Spinal cord (tissue), 10 donors: ENCODE measurements around the gene DCLK3. TPM values are rescaled to one million over a fixed set of nuclear protein-coding genes. Genes with fewer than 3 reads are reported as not detected.
A peak's percentile ranks its signal among the peaks of the same experiment; 100 is the strongest.

ENCODE experiments used
- DNase-seq, 6 donors: peaks; one replicate each; pipeline versions ENCODE4 v3.0.0 to v3.0.0-alpha.2; 2013 to 2015; ENCODE audit warnings: low spot score in 6 of 6, low read depth in 4 of 6
- H3K27ac ChIP-seq: one replicate; pipeline ENCODE4 v1.5.1; 2013; ENCODE audit warnings: low read depth, low read length, control low read depth
- H3K27me3 ChIP-seq: one replicate; pipeline ENCODE4 v1.6.1; 2013; ENCODE audit warnings: low read length; ENCODE audit not compliant: control insufficient read depth, insufficient read depth
- H3K36me3 ChIP-seq: one replicate; pipeline ENCODE4 v1.6.1; 2013; ENCODE audit warnings: low read length; ENCODE audit not compliant: control insufficient read depth, insufficient read depth
- H3K4me1 ChIP-seq: one replicate; pipeline ENCODE4 v1.6.1; 2013; ENCODE audit warnings: low read length; ENCODE audit not compliant: control insufficient read depth, insufficient read depth
- H3K4me3 ChIP-seq: one replicate; pipeline ENCODE4 v1.5.1; 2013; ENCODE audit warnings: low read depth, low read length, control low read depth
- H3K9me3 ChIP-seq: one replicate; pipeline ENCODE4 v1.6.1; 2013; ENCODE audit warnings: low read length; ENCODE audit not compliant: control insufficient read depth, insufficient read depth
- WGBS: methylation state at CpG from one replicate; pipeline ENCODE4 v1.1.5; 2013; ENCODE audit warnings: missing lambda C conversion rate; ENCODE audit not compliant: insufficient coverage; 5-methylcytosine and 5-hydroxymethylcytosine counted together
- long read RNA-seq, 4 donors: transcript quantifications; one replicate each; lab custom pipeline, GENCODE V29; 2026
- polyA plus RNA-seq, 2 donors: library from polyadenylated mRNA; unstranded; fragments of 120-200 nt; gene quantifications; one replicate each; pipeline ENCODE4 v1.2.1, GENCODE V29; 2013; ENCODE audit not compliant: insufficient read length in 2 of 2
- total RNA-seq, 2 donors: library from RNA; depleted of rRNA in 1 of 2; stranded (reverse); fragments of 120-200 nt in 1 of 2; fragments of >200 nt in 1 of 2; gene quantifications; one replicate each; pipeline versions ENCODE4 v1.2.3 to v1.2.4, GENCODE V29; 2013 to 2014
- donor health status: healthy.

Gene DCLK3
- total RNA-seq, result 10 to 100 TPM in 1 of 2 donors, 1 to 10 TPM in 1; 3.0 to 11.8 TPM
- polyA plus RNA-seq, result 1 to 10 TPM; 8.3 to 9.9 TPM
- long read RNA-seq, donor 1, full-length matches to known transcripts, result 3 of 3 reads
- long read RNA-seq, donor 1, partial matches to known transcripts, result 0 of 3 reads
- long read RNA-seq, donor 1, other reads (novel, unspliced or antisense), result 0 of 3 reads
- long read RNA-seq, donor 2, result 0 reads
- long read RNA-seq, donor 3, result 0 reads
- long read RNA-seq, donor 4, result 0 reads

DNA sequence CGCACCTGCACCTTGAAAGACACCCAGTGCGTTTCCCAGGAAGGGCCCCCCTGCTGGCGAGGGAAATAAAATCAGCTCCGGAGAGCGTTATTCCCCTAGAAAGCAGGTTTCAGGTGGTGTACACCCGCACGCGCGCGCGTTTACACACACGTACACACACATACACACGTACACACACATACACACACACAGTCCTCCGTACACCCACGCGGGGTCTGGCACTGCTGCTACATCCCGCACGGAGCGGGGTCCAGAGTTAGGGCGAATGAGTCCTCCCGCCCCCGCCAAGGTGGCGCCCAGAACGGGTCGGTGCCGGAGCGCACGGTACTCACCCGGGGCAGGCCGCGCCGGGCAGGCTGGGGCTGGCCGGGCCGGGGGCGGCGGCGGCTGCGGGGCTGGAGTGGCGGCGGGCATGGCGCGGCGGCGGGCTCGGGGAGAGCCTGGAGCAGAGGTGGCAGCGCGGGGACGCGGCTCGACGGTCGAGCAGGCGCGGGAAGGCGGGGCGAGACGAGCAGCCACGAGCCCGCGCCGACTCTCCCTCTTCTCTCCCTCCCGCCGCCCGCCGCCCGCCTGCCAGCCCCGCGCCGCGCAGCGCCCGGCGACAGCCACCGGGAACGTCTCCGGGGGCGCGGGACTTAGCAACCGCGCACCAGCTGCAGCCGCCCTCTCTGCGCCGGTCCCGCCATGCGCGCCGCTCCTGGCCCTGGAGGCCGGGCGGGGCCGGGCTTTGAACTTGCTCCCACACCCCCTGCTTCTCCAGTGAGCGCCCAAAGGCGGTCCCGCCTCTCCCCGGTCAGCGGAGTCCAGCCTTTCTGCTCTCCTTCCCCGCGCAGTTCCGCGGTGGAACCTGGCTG is at the start of gene DCLK3:
DCLK3 (minus strand) TSS at position 704 of the 854 bp plus-strand sequence; CDS start at position 414, 290 bp downstream.
- H3K27me3 ChIP-seq, result peaks cover 19% of the 10 kb centered on the region
- H3K27ac ChIP-seq, result no peak within 1 kb of the TSS
- H3K9me3 ChIP-seq, result no peaks in the 10 kb centered on the region
- peak within 1 kb of the TSS; percentile 35 for H3K4me3 ChIP-seq
- WGBS, result 1% methylated on average over 98 of the region's 99 CpGs
- peaks cover 12% of the 10 kb centered on the region for H3K4me1 ChIP-seq
- peak in 2 of 6 donors; percentile 64 to 84 for DNase-seq
- no peaks in the 10 kb centered on the region for H3K36me3 ChIP-seq

DNA sequence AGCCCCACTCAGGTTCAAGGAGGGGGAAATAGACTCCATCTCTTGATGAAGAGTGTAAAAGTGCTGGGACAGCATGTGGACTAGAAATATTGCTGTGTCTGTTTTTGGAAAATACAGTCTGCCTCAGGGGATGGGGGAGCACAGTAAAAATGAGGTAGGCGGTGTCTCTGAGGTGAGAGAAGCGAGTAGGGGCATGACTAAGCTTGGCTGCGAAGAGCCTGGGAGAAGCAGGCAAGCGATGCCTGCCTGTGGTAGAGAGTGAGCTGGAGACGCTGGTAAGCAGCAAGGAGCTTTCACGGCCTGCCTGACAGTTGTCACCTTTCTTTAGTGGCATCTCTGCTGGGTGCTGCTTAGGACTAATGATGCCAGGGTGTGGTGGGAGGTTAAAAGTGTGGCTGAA is 49.0 kb upstream of the DCLK3 start:
- no peaks in the 10 kb centered on the region for H3K36me3 ChIP-seq
- 82% methylated on average over 6 of the region's 6 CpGs for WGBS
- no peaks in the 10 kb centered on the region for H3K27me3 ChIP-seq
- H3K9me3 ChIP-seq, result no peaks in the 10 kb centered on the region
- no peaks in the 10 kb centered on the region for H3K4me1 ChIP-seq
- no peak overlapping the region for H3K27ac ChIP-seq
- no peak overlapping the region for H3K4me3 ChIP-seq
- no peak for DNase-seq

GRCh38 chr3:36812240-36812639 is 47.9 kb upstream of the DCLK3 start:
- Histone ChIP-seq H3K9me3 (no peaks in the 10 kb centered on the region), H3K4me1 (no peaks in the 10 kb centered on the region), H3K4me3 (no peak overlapping the region), H3K36me3 (no peaks in the 10 kb centered on the region), H3K27ac (no peak overlapping the region), H3K27me3 (no peaks in the 10 kb centered on the region)
- 100% methylated on average over 1 of the region's 1 CpG for WGBS
- DNase-seq, result no peak

- H3K27ac ChIP-seq, result no peak overlapping the region
- DNase-seq, result no peak
- H3K9me3 ChIP-seq, result no peaks in the 10 kb centered on the region
- no CpG with 5 or more reads among the region's 2 CpGs for WGBS
- no peaks in the 10 kb centered on the region for H3K27me3 ChIP-seq
- no peaks in the 10 kb centered on the region for H3K4me1 ChIP-seq
- H3K4me3 ChIP-seq, result no peak overlapping the region
- no peaks in the 10 kb centered on the region for H3K36me3 ChIP-seq
Observed at GRCh38 chr3:36811768-36812167, 47.4 kb upstream of the DCLK3 start.

DNA sequence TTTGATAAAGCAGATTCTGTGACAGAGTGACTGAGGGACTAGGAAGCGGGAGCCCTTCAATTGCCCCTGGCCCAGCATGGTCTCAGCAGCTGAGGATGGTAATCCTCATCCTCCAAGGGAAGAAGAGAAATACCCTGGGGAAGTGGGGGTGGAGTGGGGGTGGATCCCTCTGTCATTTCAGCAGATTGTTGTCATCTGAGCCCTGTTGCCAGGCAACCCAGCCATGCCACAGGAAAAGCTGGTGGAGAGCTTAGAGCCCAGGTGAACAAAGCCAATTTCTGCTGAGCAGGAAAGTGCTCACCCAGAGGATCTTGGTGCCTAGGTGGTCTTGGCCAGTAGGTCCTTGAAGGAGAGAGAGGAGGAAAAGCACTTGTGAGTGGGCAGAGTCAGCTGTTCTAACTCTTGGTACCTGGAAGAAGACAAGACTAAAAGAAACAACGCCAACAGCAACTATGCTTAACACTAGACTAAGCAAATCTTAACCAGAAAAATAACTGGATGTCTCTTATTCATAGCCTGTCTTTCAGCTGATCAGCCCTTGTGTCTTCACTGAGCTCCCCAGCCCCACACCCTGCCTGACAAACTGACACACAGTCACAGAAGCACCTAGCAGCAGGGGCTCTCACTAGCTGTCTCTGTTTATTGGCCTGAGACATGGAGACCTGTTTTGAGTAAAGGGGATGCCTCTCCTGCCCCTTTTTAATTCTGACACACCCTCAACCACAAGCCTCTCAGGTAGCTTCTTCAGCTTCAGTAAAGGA is 40.1 kb upstream of the DCLK3 start:
- H3K4me3 ChIP-seq, result no peak overlapping the region
- peak in 2 of 6 donors; percentile 16 to 57 for DNase-seq
- no peak overlapping the region for H3K27ac ChIP-seq
- no peaks in the 10 kb centered on the region for H3K36me3 ChIP-seq
- WGBS, result 87% methylated on average over 2 of the region's 2 CpGs
- no peaks in the 10 kb centered on the region for H3K27me3 ChIP-seq
- no peaks in the 10 kb centered on the region for H3K4me1 ChIP-seq
- H3K9me3 ChIP-seq, result peaks cover 6% of the 10 kb centered on the region

DNA sequence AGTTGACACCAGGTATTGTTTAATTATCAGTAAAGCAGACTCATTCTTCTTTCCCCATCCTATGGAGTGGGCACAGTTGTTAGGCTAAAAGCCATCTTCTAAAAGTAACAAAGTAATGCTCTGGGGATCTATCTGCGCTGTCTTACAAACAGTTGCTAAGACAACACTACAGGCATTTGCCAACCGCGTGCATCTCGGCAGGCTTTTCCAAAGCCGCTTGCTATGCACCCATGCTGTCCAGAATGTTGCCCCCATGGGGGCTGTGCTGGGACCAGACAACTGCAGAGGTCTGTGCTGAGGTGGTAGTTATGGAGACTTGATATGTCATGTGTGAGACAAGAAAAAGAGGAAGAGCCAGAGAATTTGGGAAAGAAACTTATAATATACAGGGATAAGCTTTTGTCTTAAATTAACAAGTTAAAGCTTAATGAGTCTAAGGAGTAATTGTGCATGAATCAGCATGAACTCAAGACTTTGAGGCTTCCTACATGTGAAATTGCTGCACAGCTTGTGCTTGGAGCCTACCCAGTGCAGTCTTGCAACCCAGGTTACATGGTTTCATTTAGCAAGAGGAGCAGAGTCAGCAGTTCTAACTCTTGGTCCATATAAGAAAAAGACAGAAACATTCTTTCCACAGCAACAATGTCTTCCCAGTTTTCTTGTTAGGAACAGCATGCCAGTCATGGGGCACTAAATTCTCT is 38.9 kb upstream of the DCLK3 start:
- whole genome bisulfite sequencing, result 60% methylated on average over 1 of the region's 5 CpGs
- no peaks in the 10 kb centered on the region for H3K4me1 ChIP-seq

GRCh38 chr3:36800533-36801116 is 36.3 kb upstream of the DCLK3 start:
- WGBS, result 79% methylated on average over 3 of the region's 3 CpGs
- no peak for DNase-seq

More for the DNA sequence above, 38.9 kb upstream of the DCLK3 start:
- DNase-seq, result peak in 1 of 6 donors; percentile 66
- Histone ChIP-seq H3K4me3 (no peak overlapping the region), H3K27ac (no peak overlapping the region), H3K9me3 (peaks cover 6% of the 10 kb centered on the region), H3K27me3 (no peaks in the 10 kb centered on the region), H3K36me3 (no peaks in the 10 kb centered on the region)

DNA sequence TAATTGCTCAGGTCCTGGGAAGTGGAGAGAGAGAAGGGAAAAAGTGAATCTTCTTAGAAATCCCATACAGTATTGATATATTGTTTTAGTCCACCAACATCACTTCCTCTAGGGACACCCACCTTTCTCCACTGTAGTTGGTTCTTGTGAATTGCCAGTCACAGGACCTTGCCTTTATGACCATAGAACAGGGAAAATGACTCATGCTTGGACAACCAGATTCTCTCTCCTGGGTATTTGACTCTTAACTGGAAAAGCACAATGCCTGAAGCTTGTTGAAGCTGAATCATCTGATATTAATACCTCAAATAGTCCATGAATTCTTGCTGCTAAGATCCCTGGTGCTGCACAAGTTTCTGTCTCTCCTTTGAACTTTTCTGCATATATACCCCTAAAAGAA is 32.5 kb upstream of the DCLK3 start:
- Histone ChIP-seq H3K4me3 (no peak overlapping the region), H3K27ac (no peak overlapping the region), H3K27me3 (no peaks in the 10 kb centered on the region), H3K4me1 (no peaks in the 10 kb centered on the region), H3K9me3 (no peaks in the 10 kb centered on the region), H3K36me3 (no peaks in the 10 kb centered on the region)
- DNase-seq, result no peak

More at GRCh38 chr3:36800533-36801116, 36.3 kb upstream of the DCLK3 start:
- Histone ChIP-seq H3K36me3 (no peaks in the 10 kb centered on the region), H3K4me3 (no peak overlapping the region), H3K9me3 (peaks cover 2% of the 10 kb centered on the region), H3K27ac (no peak overlapping the region), H3K27me3 (no peaks in the 10 kb centered on the region), H3K4me1 (no peaks in the 10 kb centered on the region)

GRCh38 chr3:36796161-36796560 is 31.8 kb upstream of the DCLK3 start:
- H3K27ac ChIP-seq, result no peak overlapping the region
- no CpG with 5 or more reads among the region's 2 CpGs for WGBS
- H3K9me3 ChIP-seq, result no peaks in the 10 kb centered on the region
- H3K36me3 ChIP-seq, result no peaks in the 10 kb centered on the region
- no peaks in the 10 kb centered on the region for H3K4me1 ChIP-seq
- peak in 1 of 6 donors; percentile 70 for DNase-seq
- no peaks in the 10 kb centered on the region for H3K27me3 ChIP-seq
- H3K4me3 ChIP-seq, result no peak overlapping the region
